ENCODE measurements around the gene SAP30L. TPM values are rescaled to one million over a fixed set of nuclear protein-coding genes. Genes with fewer than 3 reads are reported as not detected.

The SAP30L gene
- polyA plus RNA-seq, 1 donor (not counting 4 experiments of a cell fraction or from before 2014, with no cell fraction given), result 42.1 TPM

GRCh38 chr5:154410786-154411185 lies 35.0 kb upstream of the SAP30L start:
- TF ChIP-seq EZH2 (IDR thresholded peaks at IDR 0.05; ENCODE audit: low read length), result no peak
- TF ChIP-seq, protein P1, sequence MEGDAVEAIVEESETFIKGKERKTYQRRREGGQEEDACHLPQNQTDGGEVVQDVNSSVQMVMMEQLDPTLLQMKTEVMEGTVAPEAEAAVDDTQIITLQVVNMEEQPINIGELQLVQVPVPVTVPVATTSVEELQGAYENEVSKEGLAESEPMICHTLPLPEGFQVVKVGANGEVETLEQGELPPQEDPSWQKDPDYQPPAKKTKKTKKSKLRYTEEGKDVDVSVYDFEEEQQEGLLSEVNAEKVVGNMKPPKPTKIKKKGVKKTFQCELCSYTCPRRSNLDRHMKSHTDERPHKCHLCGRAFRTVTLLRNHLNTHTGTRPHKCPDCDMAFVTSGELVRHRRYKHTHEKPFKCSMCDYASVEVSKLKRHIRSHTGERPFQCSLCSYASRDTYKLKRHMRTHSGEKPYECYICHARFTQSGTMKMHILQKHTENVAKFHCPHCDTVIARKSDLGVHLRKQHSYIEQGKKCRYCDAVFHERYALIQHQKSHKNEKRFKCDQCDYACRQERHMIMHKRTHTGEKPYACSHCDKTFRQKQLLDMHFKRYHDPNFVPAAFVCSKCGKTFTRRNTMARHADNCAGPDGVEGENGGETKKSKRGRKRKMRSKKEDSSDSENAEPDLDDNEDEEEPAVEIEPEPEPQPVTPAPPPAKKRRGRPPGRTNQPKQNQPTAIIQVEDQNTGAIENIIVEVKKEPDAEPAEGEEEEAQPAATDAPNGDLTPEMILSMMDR (optimal IDR thresholded peaks at IDR 0.05 in 1 of 3, IDR thresholded peaks at IDR 0.05 in 1 of 3, conservative IDR thresholded peaks at IDR 0.05 in 1 of 3; ENCODE audit: extremely low read depth in 1 of 3, insufficient read depth in 2 of 3, low read length in 3 of 3), result no peak
- FAIRE-seq, result no peak
- H4K20me1 ChIP-seq (ENCODE audit: control insufficient read depth, extremely low read depth, insufficient read depth, low read length), result no peaks in the 10 kb centered on the region
- H3K4me2 ChIP-seq (ENCODE audit: control insufficient read depth, extremely low read depth, insufficient read depth, low read depth, low read length), result no peak overlapping the region
- H3K9ac ChIP-seq (ENCODE audit: control insufficient read depth, extremely low read depth, insufficient read depth, low read length), result no peak overlapping the region
- H3K36me3 ChIP-seq (ENCODE audit: control insufficient read depth in 2 of 2, extremely low read depth in 1 of 2, insufficient read depth in 2 of 2, low read length in 2 of 2), result peaks cover 0 to 3% of the 10 kb centered on the region in 2 experiments
- H3K79me2 ChIP-seq (ENCODE audit: control insufficient read depth, insufficient read depth, low read length), result no peaks in the 10 kb centered on the region
- H3K9me1 ChIP-seq (ENCODE audit: control insufficient read depth, extremely low read depth, insufficient read depth, low read length), result no peaks in the 10 kb centered on the region
- dilution Hi-C loops (cut with MboI; ENCODE audit: extremely low pct_ligation_motif_present, low sequenced_read_pairs), result loop anchor here (25.0 kb wide), 1 partner anchor 348 kb away; no protein-coding TSS in a partner anchor
- H3K9me3 ChIP-seq (ENCODE audit: control insufficient read depth, low read depth, low read length), result no peaks in the 10 kb centered on the region
- no peak overlapping the region for H3K4me3 ChIP-seq (ENCODE audit: control insufficient read depth in 2 of 3, extremely low read depth in 1 of 3, insufficient read depth in 2 of 3, low read depth in 1 of 3, low read length in 3 of 3)
- no peaks in the 10 kb centered on the region for H3K27me3 ChIP-seq (ENCODE audit: control insufficient read depth, extremely low read depth, insufficient read depth, low read length)
- no peak overlapping the region for H3K27ac ChIP-seq (ENCODE audit: control insufficient read depth, insufficient read depth, low read length)
- no peak overlapping the region for H2AFZ ChIP-seq (ENCODE audit: control insufficient read depth, low read length)
- DNase-seq (ENCODE audit: low read depth, low spot score), result no peak
- no peaks in the 10 kb centered on the region for H3K4me1 ChIP-seq (ENCODE audit: control insufficient read depth, extremely low read depth, insufficient read depth, low read length)

- dilution Hi-C loops (cut with MboI; ENCODE audit: extremely low pct_ligation_motif_present, low sequenced_read_pairs), result loop anchor here (25.0 kb wide), 1 partner anchor 349 kb away; no protein-coding TSS in a partner anchor
- no peaks in the 10 kb centered on the region for H4K20me1 ChIP-seq (ENCODE audit: control insufficient read depth, extremely low read depth, insufficient read depth, low read length)
- H3K4me3 ChIP-seq (ENCODE audit: control insufficient read depth in 2 of 3, extremely low read depth in 1 of 3, insufficient read depth in 2 of 3, low read depth in 1 of 3, low read length in 3 of 3), result no peak overlapping the region
- no peak overlapping the region for H3K27ac ChIP-seq (ENCODE audit: control insufficient read depth, insufficient read depth, low read length)
- no peak overlapping the region for H2AFZ ChIP-seq (ENCODE audit: control insufficient read depth, low read length)
- no peaks in the 10 kb centered on the region for H3K79me2 ChIP-seq (ENCODE audit: control insufficient read depth, insufficient read depth, low read length)
- DNase-seq (ENCODE audit: low read depth, low spot score) (no peak), FAIRE-seq (no peak)
- H3K9me1 ChIP-seq (ENCODE audit: control insufficient read depth, extremely low read depth, insufficient read depth, low read length), result no peaks in the 10 kb centered on the region
- H3K9ac ChIP-seq (ENCODE audit: control insufficient read depth, extremely low read depth, insufficient read depth, low read length), result no peak overlapping the region
- H3K36me3 ChIP-seq (ENCODE audit: control insufficient read depth in 2 of 2, extremely low read depth in 1 of 2, insufficient read depth in 2 of 2, low read length in 2 of 2), result peaks cover 0 to 3% of the 10 kb centered on the region in 2 experiments
- H3K9me3 ChIP-seq (ENCODE audit: control insufficient read depth, low read depth, low read length), result no peaks in the 10 kb centered on the region
- no peak overlapping the region for H3K4me2 ChIP-seq (ENCODE audit: control insufficient read depth, extremely low read depth, insufficient read depth, low read depth, low read length)
- no peak for TF ChIP-seq EZH2 (IDR thresholded peaks at IDR 0.05; ENCODE audit: low read length)
- TF ChIP-seq, protein P1 (optimal IDR thresholded peaks at IDR 0.05 in 1 of 3, IDR thresholded peaks at IDR 0.05 in 1 of 3, conservative IDR thresholded peaks at IDR 0.05 in 1 of 3; ENCODE audit: extremely low read depth in 1 of 3, insufficient read depth in 2 of 3, low read length in 3 of 3), result no peak
- no peaks in the 10 kb centered on the region for H3K27me3 ChIP-seq (ENCODE audit: control insufficient read depth, extremely low read depth, insufficient read depth, low read length)
- H3K4me1 ChIP-seq (ENCODE audit: control insufficient read depth, extremely low read depth, insufficient read depth, low read length), result no peaks in the 10 kb centered on the region
These were observed 34.5 kb upstream of the SAP30L start for GRCh38 chr5:154411338-154411737.

Measured in keratinocyte (primary cell).